Smooth muscle cell (in vitro differentiated cells): Measurements from ENCODE around the gene PIGX. TPM values are rescaled to one million over a fixed set of nuclear protein-coding genes. Genes with fewer than 3 reads are reported as not detected.

Experiments
- DNase-seq: peaks from one replicate; lab custom pipeline; 2025; ENCODE audit not compliant: unreplicated experiment; lab: John Stamatoyannopoulos, UW
- H2AFZ ChIP-seq: fragments of 200-600 bp; sonication (generic); 2 replicates; pipeline ENCODE4 v1.6.0; 2016; ENCODE audit warnings: antibody characterized with exemption, low read depth, mild to moderate bottlenecking
- H3F3A ChIP-seq: fragments of 200-600 bp; sonication (generic); 2 replicates; pipeline ENCODE4 v1.6.0; 2017; ENCODE audit warnings: antibody characterized with exemption, low read depth
- H3K27ac ChIP-seq: fragments of 200-600 bp; sonication (generic); 2 replicates; pipeline ENCODE4 v1.5.1; 2016; ENCODE audit warnings: low read depth, mild to moderate bottlenecking
- H3K27me3 ChIP-seq: fragments of 200-600 bp; sonication (generic); 2 replicates; pipeline ENCODE4 v1.6.1; 2016; ENCODE audit warnings: low read depth, mild to moderate bottlenecking
- H3K36me3 ChIP-seq: fragments of 200-600 bp; sonication (generic); 2 replicates; pipeline ENCODE4 v1.5.1; 2016; ENCODE audit warnings: low read depth
- H3K4me1 ChIP-seq: fragments of 200-600 bp; sonication (generic); 2 replicates; pipeline ENCODE4 v1.5.1; 2016; ENCODE audit warnings: low read depth
- H3K4me2 ChIP-seq: fragments of 200-600 bp; sonication (generic); 2 replicates; pipeline ENCODE4 v1.6.0; 2016; ENCODE audit warnings: mild to moderate bottlenecking
- H3K4me3 ChIP-seq: fragments of 200-600 bp; sonication (generic); 2 replicates; pipeline ENCODE4 v1.5.1; 2016; ENCODE audit warnings: mild to moderate bottlenecking
- H3K79me2 ChIP-seq: fragments of 200-600 bp; sonication (generic); 2 replicates; pipeline ENCODE4 v1.6.0; 2016; ENCODE audit warnings: low read depth, mild to moderate bottlenecking
- H3K9ac ChIP-seq: fragments of 200-600 bp; sonication (generic); 2 replicates; pipeline ENCODE4 v1.6.0; 2016; ENCODE audit warnings: low read depth
- H3K9me3 ChIP-seq: fragments of 200-600 bp; sonication (generic); replicated peaks from 2 replicates; pipeline ENCODE4 v1.5.1; 2016; ENCODE audit warnings: low read depth
- H4K20me1 ChIP-seq: fragments of 200-600 bp; sonication (generic); 2 replicates; pipeline ENCODE4 v1.6.0; 2016; ENCODE audit warnings: low read depth
- CTCF ChIP-seq: fragments of 200-600 bp; sonication (generic); IDR thresholded peaks from 2 replicates; pipeline ENCODE4 v1.5.1; 2017; ENCODE audit warnings: borderline replicate concordance, mild to moderate bottlenecking, antibody characterized with exemption; ENCODE audit not compliant: insufficient read depth, poor library complexity, severe bottlenecking
- WGBS: methylation state at CpG from one replicate; pipeline ENCODE4 v1.1.7; 2016; ENCODE audit warnings: low lambda C conversion rate; 5-methylcytosine and 5-hydroxymethylcytosine counted together
- polyA plus RNA-seq: library from polyadenylated mRNA; unstranded; fragments of >200 nt; fragmentation: Nextera tagmentation; extraction: Ambion mirVana; gene quantifications from 2 replicates; pipeline ENCODE4 v1.2.1, GENCODE V29; 2016
- total RNA-seq: library from RNA; depleted of rRNA; stranded (reverse); fragments of >200 nt; gene quantifications from 2 replicates; pipeline ENCODE4 v1.2.3, GENCODE V29; 2014

Gene PIGX
- total RNA-seq (27.6 and 54.1 TPM in 2 replicates), polyA plus RNA-seq (34.6 and 44.5 TPM in 2 replicates)

GRCh38 chr3:196711838-196712513 lies at the start of gene PIGX, which contains the start of gene CEP19:
TSS of gene PIGX (plus strand) at chr3:196712377.
TSS of gene CEP19 (minus strand) at chr3:196712250. CDS start at chr3:196708657, 3,593 bp downstream.
- no peaks in the 10 kb centered on the region for H4K20me1 ChIP-seq
- H3K4me2 ChIP-seq, result peak within 1 kb of the TSS; percentile 89
- H3K36me3 ChIP-seq, result no peaks in the 10 kb centered on the region
- peak within 1 kb of the TSS; percentile 98 for H3K9ac ChIP-seq
- WGBS, result under 1% methylated on average over 63 of the region's 68 CpGs
- DNase-seq, result peak; percentile 90
- peak within 1 kb of the TSS; percentile 97 for H3K4me3 ChIP-seq
- H3K79me2 ChIP-seq, result peaks cover 30% of the 10 kb centered on the region
- H3K27ac ChIP-seq, result peak within 1 kb of the TSS; percentile 100
- H3F3A ChIP-seq, result peaks cover 14% of the 10 kb centered on the region
- no peaks in the 10 kb centered on the region for H3K27me3 ChIP-seq
- H2AFZ ChIP-seq, result peak within 1 kb of the TSS; percentile 96
- TF ChIP-seq CTCF, result no peak
- peaks cover 12% of the 10 kb centered on the region for H3K4me1 ChIP-seq
- H3K9me3 ChIP-seq, result no peaks in the 10 kb centered on the region

GRCh38 chr3:196662711-196663571 lies 49.2 kb upstream of the PIGX start:
- WGBS, result 41% methylated on average over 14 of the region's 15 CpGs

GRCh38 chr3:196666001-196666867 lies 45.9 kb upstream of the PIGX start:
- no peak for TF ChIP-seq CTCF
- H3K9me3 ChIP-seq, result no peaks in the 10 kb centered on the region
- H3K9ac ChIP-seq, result no peak overlapping the region
- 31% methylated on average over 23 of the region's 23 CpGs for WGBS
- H3K36me3 ChIP-seq, result no peaks in the 10 kb centered on the region
- peak overlapping the region; percentile 49 for H3K27ac ChIP-seq
- DNase-seq, result peak; percentile 15
- H3K4me1 ChIP-seq, result peaks cover 19% of the 10 kb centered on the region
- H3K27me3 ChIP-seq, result no peaks in the 10 kb centered on the region
- H3K79me2 ChIP-seq, result no peaks in the 10 kb centered on the region
- no peak overlapping the region for H2AFZ ChIP-seq
- peaks cover 18% of the 10 kb centered on the region for H3F3A ChIP-seq
- peak overlapping the region; percentile 18 for H3K4me2 ChIP-seq
- no peak overlapping the region for H3K4me3 ChIP-seq
- H4K20me1 ChIP-seq, result no peaks in the 10 kb centered on the region

More at GRCh38 chr3:196662711-196663571, 49.2 kb upstream of the PIGX start:
- TF ChIP-seq CTCF, result no peak
- Histone ChIP-seq H3K79me2 (no peaks in the 10 kb centered on the region), H3K27me3 (no peaks in the 10 kb centered on the region), H3K27ac (peak overlapping the region; percentile 34), H3K4me2 (peak overlapping the region; percentile 51), H3K4me3 (no peak overlapping the region), H3K9me3 (no peaks in the 10 kb centered on the region), H2AFZ (no peak overlapping the region), H4K20me1 (no peaks in the 10 kb centered on the region), H3K4me1 (peaks cover 19% of the 10 kb centered on the region), H3F3A (peaks cover 18% of the 10 kb centered on the region), H3K36me3 (no peaks in the 10 kb centered on the region), H3K9ac (no peak overlapping the region)
- DNase-seq, result no peak
